ENCODE results near the gene SLC25A29.
"Not testable (repeated sequence)": the region's sequence is repeated elsewhere in the genome, so short reads cannot be mapped to it uniquely, and the experiment has no call there.

SLC25A29 gene, protein sequence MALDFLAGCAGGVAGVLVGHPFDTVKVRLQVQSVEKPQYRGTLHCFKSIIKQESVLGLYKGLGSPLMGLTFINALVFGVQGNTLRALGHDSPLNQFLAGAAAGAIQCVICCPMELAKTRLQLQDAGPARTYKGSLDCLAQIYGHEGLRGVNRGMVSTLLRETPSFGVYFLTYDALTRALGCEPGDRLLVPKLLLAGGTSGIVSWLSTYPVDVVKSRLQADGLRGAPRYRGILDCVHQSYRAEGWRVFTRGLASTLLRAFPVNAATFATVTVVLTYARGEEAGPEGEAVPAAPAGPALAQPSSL

DNA sequence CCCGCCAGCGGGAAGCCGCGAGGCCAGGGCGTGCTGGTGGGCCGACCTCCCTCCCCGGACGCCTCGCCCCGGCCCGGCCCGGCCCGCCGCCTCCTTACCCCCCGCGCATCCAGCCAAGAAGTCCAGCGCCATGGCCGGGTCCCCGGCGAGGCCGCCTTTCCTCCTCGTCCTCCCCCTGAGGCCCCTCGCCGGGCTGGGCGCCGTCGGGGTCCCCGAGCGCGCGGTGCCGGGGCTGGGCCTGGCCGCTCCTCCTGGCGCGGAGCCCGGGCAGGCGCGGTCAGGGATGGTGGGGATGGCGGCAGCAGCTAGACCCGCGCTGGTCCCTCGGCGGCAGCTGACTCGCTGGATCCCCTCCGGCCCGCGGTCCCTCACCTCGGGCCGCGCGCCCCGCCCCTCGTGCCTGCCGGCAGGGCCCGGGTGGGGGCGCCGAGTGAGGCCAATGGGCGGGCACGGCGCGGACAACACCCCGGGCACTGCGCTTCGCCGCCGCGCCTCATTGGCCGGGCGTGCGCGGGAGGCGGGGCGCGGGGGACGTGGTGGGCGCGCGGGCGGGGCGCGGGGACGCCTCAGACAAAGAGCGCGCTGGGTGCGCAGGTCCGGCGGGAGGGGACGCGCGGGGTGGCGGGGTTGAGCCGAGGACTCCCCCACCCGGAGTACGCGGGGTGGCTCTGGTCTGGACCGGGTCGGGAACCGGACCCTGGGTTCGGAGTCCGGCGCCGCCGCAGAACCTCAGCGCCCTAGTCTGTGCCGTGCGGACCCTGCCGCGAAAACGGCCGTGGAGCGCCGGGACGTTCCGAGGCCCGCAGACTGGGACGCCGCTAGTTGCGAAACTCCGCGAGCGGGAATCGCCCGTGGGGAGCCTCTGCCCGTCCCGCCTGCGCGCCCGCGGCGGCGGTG lies at the start of gene SLC25A29:
TSS of gene SLC25A29 (minus strand) at position 344 of the 897 bp plus-strand sequence. CDS start at position 132, 212 bp downstream.
- peak; percentile 96 for DNase-seq

DNA sequence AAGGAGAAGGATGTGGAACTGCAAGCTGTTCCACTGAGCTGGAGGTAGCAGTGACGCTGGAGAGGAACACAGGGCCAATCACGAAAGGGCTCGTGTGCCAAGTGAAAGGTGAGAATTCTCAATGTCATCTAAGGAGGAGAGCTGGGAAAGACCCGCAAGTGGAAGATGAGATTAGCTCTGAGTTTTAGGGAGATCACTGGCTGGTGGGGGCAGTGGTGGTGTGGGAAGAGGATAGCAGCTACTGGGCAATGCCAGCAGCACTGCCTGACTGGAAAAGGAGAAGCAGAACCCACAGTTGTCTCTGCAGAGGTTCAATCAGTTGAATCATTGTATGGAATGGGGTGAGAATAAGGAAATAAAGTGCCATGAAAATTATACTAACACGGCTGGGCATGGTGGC lies 44.7 kb upstream of the SLC25A29 start:
- no peak for DNase-seq

DNA sequence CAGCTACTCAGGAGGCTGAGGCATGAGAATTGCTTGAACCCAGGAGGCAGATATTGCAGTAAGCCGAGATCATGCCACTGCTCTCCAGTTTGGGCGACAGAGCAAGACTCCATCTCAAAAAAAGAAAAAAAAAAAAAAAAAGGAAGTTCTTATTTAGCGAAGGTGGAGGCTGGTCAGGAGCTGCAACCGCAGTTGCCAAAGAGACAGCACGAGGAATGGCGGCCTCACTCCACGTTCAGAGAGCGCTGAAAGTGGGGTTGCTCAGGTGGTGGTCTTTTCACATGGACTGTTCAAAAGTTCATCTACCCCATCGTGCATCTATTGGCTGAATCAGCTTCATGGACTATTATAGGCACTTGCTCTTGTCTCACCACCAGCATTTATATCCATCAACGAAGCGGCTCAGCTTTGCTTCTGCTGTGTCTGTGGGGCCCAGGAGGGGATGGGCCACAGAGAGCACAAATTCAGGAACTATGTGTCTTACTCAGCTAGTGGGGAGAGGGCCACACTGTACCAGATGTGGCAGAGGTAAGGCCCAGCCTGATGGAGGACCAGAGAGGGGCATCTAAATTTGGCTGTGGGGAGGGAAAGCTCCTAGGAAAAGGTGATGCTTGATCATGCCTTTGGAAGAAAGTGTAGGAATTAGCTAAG lies 44.2 kb upstream of the SLC25A29 start:
- no peak for DNase-seq

DNA sequence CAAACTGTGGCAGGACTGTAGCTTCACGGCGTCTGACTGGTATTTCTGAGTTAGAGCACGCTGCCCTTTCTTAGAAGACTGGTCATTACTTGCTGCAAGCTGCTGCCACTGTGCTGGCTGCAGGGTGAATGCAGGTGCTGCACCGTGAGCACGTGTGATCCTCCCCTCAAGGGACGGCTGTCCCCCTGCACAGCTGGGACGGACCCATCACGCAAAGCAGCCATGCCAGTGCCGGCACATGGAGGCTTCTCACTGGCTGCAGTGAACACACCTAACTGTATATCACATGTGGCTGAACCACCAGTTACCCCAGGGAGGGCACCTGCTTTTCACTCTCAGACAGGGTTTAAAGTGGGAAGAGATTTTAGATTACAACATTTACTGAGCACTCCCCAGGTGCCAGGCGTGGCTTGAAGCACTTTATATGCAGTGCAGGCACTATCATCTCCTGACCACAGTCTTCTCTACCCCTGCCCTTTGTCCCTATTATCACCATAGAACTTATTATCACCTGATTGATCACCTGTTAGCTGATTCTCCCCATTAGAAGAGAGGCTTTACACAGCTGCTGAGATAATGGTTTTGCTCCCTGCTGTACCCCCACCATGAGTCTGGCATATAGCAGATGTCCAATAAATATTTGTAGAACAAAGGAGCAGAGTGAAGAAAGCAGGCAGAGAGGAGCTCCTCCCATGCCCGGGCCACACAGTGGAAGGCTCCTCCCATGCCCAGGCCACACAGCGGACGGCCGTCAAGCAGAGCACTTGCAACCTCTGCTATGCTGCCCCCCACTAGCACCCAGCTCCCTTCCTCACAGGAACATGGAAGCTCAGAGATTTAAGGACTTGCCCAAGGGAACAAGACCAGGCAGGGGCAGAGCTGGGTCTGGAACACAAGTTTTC lies 42.8 kb upstream of the SLC25A29 start:
- DNase-seq = peak; percentile 88

DNA sequence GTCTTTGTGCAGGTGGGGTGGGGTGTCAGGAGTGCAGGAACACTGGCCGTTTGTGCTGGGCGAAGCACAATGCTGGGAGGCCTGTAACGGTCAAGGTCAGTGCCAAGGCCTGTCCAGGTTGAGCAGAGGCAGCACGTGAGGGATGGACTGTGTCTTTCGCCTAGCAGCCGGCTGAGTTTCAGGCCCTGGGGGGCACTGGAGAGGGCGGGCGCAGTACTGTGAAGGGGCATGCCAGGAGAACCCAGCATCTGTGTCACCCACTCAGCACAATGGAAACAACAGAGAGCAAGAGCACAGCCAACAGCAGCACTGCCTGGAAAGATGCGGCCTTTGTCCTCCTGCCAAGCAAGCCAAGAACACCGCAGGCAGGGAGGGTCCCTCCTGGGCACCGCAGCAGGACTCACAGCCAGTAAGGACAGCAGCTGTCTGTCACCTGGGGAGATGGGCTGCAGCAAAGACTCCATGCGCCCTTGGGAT lies 42.0 kb upstream of the SLC25A29 start:
- DNase-seq = peak; percentile 84

DNA sequence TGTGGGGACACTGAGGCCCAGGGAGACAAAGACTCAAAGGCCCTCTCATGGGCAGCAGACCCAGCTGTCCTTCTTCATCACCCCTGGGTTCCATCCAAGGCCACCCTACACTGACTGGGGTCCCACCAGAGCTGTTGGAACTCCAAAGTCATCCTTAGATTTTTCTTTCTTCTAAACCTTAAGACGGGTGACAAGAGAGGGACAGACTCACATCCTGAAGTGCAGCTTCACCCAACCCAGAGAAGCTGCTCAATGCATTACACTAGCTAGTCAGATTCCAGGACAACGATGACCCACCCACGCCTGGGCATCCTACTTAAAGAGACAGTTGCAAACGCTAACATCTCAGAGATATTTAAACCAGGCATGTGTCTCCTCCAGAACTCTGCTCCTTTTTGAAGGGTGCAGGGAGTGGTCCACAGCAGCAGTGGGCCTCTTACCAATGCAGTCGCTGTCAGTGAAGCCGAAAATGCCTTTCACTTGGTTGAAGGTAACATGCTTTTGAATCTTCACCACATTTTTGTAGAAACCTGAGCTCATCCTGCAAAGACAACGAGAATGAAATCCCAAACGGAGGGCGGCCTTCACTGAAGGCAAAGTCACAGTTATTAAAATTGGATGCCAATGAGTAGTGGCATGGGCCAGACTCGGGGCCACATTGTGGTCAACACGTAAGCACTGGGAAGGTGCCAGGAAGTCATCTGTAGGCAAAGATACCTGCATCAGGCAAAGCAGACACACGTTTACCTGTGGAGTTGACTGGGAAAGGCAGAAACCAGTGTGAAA lies 40.3 kb upstream of the SLC25A29 start:
- no peak for DNase-seq

DNA sequence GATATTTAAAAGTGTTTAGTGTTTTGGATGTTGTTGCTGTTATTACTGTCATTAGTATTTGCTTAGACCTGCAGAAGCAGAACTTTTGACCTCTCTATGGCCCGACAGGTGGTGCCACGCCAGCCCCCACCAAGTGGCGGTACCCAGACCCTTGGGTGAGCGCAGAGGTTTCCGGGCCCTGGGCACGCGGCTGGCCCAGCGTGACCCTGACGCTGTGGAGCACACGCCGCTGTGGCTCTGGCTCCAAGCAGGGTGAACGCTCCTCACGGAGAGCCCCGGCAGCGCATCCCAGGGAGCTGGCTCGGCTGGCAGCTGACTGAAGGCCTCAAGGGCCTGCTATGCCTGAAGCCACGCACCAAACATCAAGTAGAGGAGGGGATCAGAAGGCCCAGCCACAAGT lies 39.5 kb upstream of the SLC25A29 start:
- no peak for DNase-seq

DNA sequence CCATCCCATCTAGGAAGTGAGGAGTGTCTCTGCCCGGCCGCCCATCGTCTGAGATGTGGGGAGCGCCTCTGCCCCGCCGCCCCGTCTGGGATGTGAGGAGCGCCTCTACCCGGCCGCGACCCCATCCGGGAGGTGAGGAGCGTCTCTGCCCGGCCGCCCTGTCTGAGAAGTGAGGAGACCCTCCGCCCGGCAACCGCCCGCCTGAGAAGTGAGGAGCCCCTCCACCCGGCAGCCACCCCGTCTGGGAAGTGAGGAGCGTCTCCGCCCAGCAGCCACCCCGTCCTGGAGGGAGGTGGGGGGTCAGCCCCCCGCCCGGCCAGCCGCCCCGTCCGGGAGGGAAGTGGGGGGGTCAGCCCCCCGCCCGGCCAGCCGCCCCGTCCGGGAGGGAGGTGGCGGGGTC lies 38.4 kb upstream of the SLC25A29 start:
- not testable (repeated sequence) for DNase-seq

DNA sequence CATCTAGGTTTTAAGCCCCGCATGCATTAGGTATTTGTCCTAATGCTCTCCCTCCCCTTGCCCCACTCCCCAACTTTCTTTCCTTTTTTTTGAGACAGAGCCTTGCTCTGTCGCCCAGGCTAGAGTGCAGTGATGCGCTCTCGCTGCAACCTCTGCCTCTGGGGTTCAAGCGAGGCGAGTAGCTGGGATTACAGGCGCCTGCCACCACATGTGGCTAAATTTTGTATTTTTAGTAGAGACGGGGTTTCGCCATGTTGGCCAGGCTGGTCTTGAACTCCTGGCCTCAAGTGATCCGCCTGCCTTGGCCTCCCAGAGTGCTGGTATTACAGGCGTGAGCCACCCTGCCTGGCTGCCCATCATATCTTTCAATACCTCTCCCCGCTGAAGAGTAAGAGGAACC lies 36.6 kb upstream of the SLC25A29 start:
- DNase-seq = not testable (repeated sequence)

DNA sequence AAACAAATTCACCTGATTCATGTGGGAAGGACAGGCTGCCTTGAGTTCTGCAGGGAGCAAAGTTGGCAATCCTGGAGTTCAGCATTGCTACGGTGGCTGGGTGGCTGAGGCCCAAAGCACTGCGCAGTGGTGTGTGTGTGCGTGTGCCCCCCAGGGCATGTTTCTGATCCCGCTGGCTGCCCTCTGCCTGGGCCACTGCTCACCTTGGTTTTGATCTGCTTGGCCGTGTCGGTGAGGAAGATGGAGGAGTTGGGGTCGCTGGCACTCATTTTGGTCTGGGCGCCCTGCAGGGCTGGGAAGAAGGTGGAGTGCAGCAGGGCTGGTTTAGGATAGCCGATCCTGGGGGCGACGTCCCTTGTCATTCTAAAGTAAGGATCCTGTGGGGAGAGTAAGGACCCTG lies 36.0 kb upstream of the SLC25A29 start:
- no peak for DNase-seq

DNA sequence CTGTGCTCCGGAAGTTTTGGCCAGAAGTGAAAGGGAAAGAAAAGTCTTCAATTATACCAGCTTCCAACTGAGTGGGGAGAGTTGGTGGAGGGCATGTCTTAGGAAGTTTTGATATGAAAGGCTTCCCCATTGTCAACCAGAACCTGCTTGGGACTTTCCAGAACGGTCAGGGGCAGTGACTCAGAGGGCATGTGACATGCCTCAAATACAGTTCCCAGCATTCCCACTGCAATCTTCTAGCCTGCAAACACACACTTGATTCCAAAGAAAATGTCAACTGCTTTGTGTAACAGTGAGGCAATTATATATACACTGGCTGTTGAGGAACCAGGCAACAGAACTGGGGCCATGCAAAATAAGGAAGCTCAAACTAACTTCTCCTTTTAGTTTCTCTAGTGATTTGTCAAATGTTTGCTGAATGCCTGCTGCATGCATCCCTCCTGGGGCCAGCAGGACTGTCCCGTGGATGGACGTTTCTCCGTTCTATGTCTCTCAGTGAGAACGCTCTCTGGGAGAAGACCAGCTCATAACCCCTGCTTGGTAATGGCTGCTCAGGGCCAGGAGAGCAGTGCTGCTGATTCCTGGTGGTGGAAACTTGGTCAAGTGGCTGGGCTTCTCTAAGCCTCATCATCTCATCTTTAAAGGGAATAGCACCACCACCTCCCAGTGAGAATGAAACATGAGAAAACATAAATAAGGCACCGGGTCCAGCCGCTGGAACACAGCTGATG lies 35.2 kb upstream of the SLC25A29 start:
- no peak for DNase-seq

DNA sequence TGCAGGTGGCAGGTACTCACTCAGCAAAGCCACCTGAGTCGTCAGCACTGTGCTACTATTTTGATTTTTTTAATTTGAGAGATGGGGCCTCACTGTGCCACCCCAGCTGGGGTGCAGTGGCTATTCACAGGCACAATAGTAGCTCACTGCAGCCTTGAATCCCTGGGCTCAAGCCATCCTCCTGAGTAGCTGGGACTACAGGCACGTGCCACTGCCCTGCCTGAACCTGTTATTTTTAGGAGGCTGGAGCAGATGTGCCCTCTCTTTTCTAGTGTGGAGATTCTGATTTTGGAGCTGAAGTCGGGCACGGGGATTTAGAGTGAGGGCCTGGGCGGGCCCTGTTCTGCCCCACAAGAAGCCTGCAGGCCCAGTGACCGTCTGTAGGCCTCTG lies 34.2 kb upstream of the SLC25A29 start:
- no peak for DNase-seq

DNA sequence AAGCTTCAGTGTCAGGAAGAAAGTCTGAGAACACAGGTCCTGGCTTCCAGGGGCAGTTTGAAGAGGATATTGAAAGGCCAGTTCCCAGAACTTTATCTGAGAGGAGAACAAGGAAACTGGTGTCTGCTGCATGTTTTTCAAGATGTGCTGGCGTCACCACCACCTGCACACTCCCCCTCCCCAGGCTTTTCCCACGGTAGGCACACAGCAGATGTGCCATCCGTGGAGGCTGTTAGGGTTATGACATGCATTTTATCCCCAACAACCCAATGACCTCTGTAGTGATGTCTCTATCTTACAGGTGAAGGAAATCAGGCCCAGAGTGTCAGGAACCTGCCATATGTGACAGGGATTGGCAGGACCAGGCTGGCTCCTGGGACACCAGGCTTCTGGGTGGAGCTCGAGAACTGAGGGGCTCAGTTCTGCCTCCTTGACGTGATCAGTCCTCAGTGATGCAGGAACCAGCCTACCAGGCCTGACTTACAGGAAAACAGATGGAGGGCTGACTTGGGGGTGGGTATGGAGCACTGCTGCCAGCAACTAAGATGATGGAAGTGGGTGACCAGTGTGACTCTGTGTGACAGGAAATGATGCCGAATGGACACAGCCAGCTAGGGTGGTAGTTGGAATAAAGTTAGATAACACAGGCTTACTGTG lies 33.6 kb upstream of the SLC25A29 start:
- DNase-seq = no peak

DNA sequence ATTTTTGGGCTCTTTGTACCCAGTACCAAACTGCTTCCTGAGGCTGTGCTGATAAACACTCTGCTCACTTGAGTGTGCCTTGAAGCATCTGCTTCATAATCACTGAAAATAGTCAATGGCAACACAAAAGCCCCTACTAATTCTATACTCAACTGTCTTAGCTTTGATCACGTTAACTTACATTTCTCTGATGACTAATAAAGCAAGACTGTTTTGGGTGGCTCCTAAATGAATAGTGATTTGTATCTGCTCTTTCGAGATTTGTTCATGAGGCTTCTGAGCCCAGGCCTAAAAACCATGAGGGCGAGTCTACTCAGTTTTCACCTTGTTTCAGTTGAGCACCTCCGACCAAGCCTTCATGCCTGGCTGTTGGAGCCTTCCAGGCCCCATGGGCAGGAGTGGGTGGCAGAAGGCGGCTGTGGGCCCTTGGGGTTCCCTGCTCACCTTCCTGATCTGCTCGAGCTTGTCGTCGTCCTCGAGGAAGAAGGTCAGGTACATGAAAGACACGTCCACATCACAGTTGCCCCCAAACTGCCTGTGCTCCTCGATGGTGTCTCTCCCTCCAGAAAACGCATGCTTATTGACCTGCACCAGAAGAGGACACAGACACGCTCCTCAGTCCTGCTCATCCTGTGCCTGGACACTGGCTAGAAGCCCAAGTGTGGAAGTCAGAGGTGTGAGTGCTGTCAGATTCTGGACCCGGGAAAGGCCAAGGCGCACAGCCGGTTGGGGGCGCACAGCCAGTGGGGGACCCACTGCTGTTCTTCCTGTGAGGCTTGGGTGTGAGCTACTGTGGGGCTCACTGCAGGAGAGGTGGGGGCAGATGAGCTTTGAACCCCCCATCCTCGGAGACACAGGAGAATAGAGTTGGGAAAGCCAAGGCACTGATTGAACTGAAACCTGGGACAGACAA lies 30.6 kb upstream of the SLC25A29 start:
- DNase-seq = no peak

DNA sequence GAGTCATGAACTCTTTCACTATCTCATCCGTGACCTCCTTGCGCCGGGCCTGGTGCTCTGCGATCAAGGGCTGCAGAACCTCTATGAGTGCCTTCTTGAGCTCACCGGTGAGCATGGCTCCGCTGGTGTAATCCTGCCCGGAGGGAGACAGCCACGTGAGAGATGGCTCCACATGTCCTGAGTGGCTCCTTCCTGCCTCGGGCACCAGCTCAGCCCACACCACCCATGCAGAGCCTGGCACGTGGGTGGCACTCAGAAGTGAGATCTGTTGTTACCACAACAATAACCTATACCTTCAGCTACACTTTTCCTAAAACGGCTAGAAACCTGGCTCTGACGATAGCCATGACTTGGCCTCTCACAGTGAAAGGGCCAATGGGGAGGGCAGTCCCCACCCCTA lies 28.7 kb upstream of the SLC25A29 start:
- no peak for DNase-seq

DNA sequence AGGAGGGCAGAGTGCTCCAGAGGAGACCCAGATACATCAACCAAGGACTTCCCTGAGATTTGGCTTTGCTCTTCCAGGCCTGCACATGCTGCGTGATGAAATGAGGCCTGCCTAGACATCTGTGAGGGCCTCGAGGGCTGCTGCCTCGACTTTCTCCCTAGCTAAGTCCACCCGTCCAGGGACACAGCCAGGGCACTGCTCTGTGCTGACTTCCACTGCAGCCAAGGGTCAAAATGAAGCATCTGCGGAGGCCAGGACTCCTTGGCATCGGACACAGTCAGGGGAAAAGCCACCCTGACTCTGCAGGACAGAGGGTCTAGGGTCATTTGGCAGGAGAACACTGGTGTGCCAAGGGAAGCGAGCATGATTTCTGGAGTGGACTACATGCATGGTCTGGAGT lies 27.6 kb upstream of the SLC25A29 start:
- no peak for DNase-seq

DNA sequence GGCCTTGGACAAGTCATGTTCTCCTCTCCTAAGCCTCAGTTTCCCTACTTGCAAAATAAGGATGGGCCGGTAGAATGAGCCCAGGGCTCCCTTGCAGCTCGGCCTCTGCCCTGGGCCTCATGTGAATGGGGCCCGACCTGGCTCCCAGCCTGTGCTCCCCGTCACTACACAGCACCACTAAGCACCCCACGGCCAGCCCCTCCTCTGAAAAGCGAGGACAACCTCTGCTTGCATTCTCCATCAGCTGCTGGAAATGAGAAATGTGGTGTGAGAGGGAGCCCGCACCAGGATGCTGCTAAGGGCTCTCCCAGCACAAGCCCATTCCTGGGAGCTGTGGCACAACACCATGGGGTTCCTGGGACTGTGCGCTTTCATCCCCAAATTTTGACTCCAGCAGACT lies 27.1 kb upstream of the SLC25A29 start:
- no peak for DNase-seq

DNA sequence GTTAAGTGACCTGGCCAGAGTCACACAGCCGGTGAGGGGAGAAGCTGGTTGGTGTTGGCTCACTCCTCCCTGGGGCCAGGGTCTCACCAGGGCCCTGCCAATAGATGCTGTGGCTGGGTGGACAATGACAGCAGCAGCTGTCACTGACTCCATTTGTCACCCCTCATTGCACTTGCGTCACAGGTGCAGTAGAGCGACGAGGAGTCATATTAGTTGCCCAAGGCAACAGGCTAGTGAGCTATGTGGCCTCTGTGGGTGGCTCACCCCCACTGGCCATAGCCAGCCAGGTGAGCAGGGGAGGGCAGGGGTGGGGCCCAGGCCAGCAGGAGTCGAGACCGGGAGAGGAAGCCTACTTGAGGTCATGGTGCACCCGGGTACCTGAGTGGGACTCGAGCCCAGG lies 26.6 kb upstream of the SLC25A29 start:
- peak; percentile 85 for DNase-seq

DNA sequence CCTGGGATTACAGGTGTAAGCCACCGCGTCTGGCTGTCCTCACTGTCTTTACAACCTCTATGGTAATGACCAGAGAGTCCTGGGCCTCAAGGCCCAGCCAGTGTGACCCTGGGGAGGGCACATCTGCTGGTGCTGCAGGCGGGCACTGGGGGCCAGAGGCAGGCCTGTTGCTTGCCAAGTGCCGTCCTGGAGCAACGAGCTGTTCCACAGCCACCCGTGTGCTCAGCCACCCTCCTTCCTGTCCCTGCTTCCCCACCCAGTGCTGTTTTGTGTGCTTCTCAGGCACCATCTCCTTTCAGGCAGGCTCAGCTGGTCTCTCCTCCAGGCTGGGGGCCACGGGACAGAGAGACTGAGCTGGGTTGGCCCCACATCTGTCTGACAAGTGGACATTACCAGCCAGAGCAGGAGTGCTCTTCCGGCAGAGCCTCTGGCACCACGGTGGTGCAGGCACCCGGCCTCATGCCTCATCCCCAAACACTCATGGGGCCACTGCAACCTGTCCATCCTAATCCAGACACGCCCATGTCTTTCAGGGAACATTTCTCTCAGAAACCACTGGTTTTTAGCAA lies 25.9 kb upstream of the SLC25A29 start:
- DNase-seq = no peak

Measured in NCI-H345 (cell line).